CD4-positive, alpha-beta T cell treated with Interleukin-10 for 1 hour (primary cell): ENCODE data around the gene SGCD.

Experiments used
- DNase-seq: peaks from one replicate; pipeline ENCODE4 v3.0.0-alpha.2; 2020

Gene SGCD

GRCh38 chr5:156363861-156364260 is 36.9 kb downstream of the SGCD start:
- DNase-seq: no peak

GRCh38 chr5:156366521-156366920 is 39.6 kb downstream of the SGCD start:
- no peak for DNase-seq

- DNase-seq: no peak
Observed at GRCh38 chr5:156367597-156367996, 40.6 kb downstream of the SGCD start.

GRCh38 chr5:156375895-156376495 is 49.0 kb downstream of the SGCD start:
- no peak for DNase-seq

GRCh38 chr5:156376751-156377150 is 49.8 kb downstream of the SGCD start:
- DNase-seq: no peak

GRCh38 chr5:156378159-156378558 is 51.2 kb downstream of the SGCD start:
- no peak for DNase-seq

GRCh38 chr5:156379206-156379605 is 52.2 kb downstream of the SGCD start:
- no peak for DNase-seq

- no peak for DNase-seq
Observed at GRCh38 chr5:156380848-156381247, 53.9 kb downstream of the SGCD start.

- DNase-seq: no peak
Observed at GRCh38 chr5:156383510-156384265, 56.7 kb downstream of the SGCD start.

- no peak for DNase-seq
Observed at GRCh38 chr5:156385416-156385815, 58.5 kb downstream of the SGCD start.

GRCh38 chr5:156386976-156387375 is 60.0 kb downstream of the SGCD start:
- DNase-seq: no peak

- DNase-seq: no peak
Observed at GRCh38 chr5:156387391-156387790, 60.4 kb downstream of the SGCD start.

GRCh38 chr5:156388233-156388632 is 61.3 kb downstream of the SGCD start:
- DNase-seq: no peak

GRCh38 chr5:156391139-156391538 is 64.2 kb downstream of the SGCD start:
- DNase-seq: no peak

- DNase-seq: no peak
Observed at GRCh38 chr5:156393980-156394379, 67.0 kb downstream of the SGCD start.

GRCh38 chr5:156394642-156395305 is 67.8 kb downstream of the SGCD start:
- no peak for DNase-seq

- DNase-seq: no peak
Observed at GRCh38 chr5:156395306-156395675, 68.3 kb downstream of the SGCD start.

- no peak for DNase-seq
Observed at GRCh38 chr5:156396063-156396829, 69.3 kb downstream of the SGCD start.

GRCh38 chr5:156396830-156397081 is 69.8 kb downstream of the SGCD start:
- DNase-seq: no peak

- DNase-seq: no peak
Observed at GRCh38 chr5:156399323-156399722, 72.4 kb downstream of the SGCD start.

- no peak for DNase-seq
Observed at GRCh38 chr5:156400231-156400986, 73.4 kb downstream of the SGCD start.

GRCh38 chr5:156401804-156402203 is 74.8 kb downstream of the SGCD start:
- no peak for DNase-seq

GRCh38 chr5:156402387-156402921 is 75.5 kb downstream of the SGCD start:
- DNase-seq: peak; percentile 54
